Spleen (tissue), 7 donors: ENCODE data around the gene SV2C.
"Not testable (repeated sequence)": the region's sequence is repeated elsewhere in the genome, so short reads cannot be mapped to it uniquely, and the experiment has no call there.

Experiments used
- POLR2A ChIP-seq, 3 donors: fragments of 450-650 bp; IDR thresholded peaks; one replicate each; pipeline ENCODE4 v1.5.1; 2017; ENCODE audit warnings: antibody characterized with exemption in 3 of 3, mild to moderate bottlenecking in 1 of 3
- POLR2AphosphoS5 ChIP-seq, 3 donors: sonication (generic); formaldehyde crosslinking; IDR thresholded peaks; one replicate each; pipeline ENCODE4 v1.5.1; 2017; ENCODE audit warnings: antibody characterized with exemption in 3 of 3
- TF ChIP-seq, protein P1 (sequence below), 11 experiments: fragments of 200-600 bp in 7 of 11; fragments of 450-650 bp in 4 of 11; sonication (generic) in 4 of 11; IDR thresholded peaks in 8 of 11; conservative IDR thresholded peaks in 3 of 11; 1 replicate in 7 of 11; 2 replicates in 4 of 11; pipeline versions ENCODE4 v1.4.0 to v1.8.0; 2016 to 2021; ENCODE audit warnings: antibody characterized with exemption in 11 of 11, inconsistent platforms in 4 of 11, mild to moderate bottlenecking in 1 of 11
- donor health status: DM: no; HTN: no; CAD: no; lungs with moderate emphysema.
- donor health status: DM: no; HTN: no; CAD: no.
- donor health status: DM: no; HTN: no; CAD: no.

DNA sequence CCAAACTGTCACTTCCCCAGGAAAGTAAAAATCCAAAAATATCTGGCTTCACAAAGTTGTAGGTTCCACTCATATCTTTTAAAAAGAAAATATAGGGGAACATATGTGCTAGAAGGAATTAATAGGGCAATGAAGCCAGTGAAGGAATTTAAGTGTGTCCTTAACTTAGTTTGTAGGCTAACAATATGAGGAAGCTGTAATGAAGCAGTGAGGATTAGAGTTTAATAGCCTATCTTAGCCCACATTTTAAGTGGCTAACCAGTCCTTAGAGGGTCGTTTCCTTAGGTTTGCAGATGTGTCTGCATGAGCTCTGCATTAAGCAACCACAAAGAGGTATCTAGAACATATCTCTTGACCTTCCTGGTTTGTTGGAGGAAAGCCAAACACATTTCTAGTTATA lies 218.7 kb downstream of the SV2C start:
- TF ChIP-seq, protein P1, sequence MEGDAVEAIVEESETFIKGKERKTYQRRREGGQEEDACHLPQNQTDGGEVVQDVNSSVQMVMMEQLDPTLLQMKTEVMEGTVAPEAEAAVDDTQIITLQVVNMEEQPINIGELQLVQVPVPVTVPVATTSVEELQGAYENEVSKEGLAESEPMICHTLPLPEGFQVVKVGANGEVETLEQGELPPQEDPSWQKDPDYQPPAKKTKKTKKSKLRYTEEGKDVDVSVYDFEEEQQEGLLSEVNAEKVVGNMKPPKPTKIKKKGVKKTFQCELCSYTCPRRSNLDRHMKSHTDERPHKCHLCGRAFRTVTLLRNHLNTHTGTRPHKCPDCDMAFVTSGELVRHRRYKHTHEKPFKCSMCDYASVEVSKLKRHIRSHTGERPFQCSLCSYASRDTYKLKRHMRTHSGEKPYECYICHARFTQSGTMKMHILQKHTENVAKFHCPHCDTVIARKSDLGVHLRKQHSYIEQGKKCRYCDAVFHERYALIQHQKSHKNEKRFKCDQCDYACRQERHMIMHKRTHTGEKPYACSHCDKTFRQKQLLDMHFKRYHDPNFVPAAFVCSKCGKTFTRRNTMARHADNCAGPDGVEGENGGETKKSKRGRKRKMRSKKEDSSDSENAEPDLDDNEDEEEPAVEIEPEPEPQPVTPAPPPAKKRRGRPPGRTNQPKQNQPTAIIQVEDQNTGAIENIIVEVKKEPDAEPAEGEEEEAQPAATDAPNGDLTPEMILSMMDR (IDR thresholded peaks at IDR 0.05 in 8 of 11, conservative IDR thresholded peaks at IDR 0.05 in 3 of 11) = not testable (repeated sequence)
- TF ChIP-seq POLR2A, POLR2AphosphoS5 (IDR thresholded peaks at IDR 0.05): not testable (repeated sequence)
